Hepatocyte (in vitro differentiated cells): ENCODE data around the gene IL1RAPL2. TPM values are rescaled to one million over a fixed set of nuclear protein-coding genes. Genes with fewer than 3 reads are reported as not detected.

Source experiments
- DNase-seq: peaks from one replicate; pipeline ENCODE4 v3.0.0-alpha.2; 2016; ENCODE audit warnings: low spot score
- H2AFZ ChIP-seq: fragments of 200-600 bp; sonication (generic); 2 replicates; pipeline ENCODE4 v1.6.0; 2016; ENCODE audit warnings: antibody characterized with exemption, mild to moderate bottlenecking
- H3K27ac ChIP-seq: fragments of 200-600 bp; sonication (generic); 2 replicates; pipeline ENCODE4 v1.5.1; 2016; ENCODE audit warnings: mild to moderate bottlenecking
- H3K27me3 ChIP-seq: fragments of 200-600 bp; sonication (generic); 2 replicates; pipeline ENCODE4 v1.6.1; 2016
- H3K36me3 ChIP-seq: fragments of 200-600 bp; sonication (generic); replicated peaks from 2 replicates; pipeline ENCODE4 v1.5.1; 2016; ENCODE audit warnings: low read depth; ENCODE audit not compliant: insufficient read depth
- H3K4me1 ChIP-seq: fragments of 200-600 bp; sonication (generic); 2 replicates; pipeline ENCODE4 v1.5.1; 2016; ENCODE audit warnings: mild to moderate bottlenecking, moderate library complexity; ENCODE audit not compliant: insufficient read depth
- H3K4me2 ChIP-seq: fragments of 200-600 bp; sonication (generic); 2 replicates; pipeline ENCODE4 v1.6.0; 2016
- H3K4me3 ChIP-seq: fragments of 200-600 bp; sonication (generic); 2 replicates; pipeline ENCODE4 v1.5.1; 2016; ENCODE audit warnings: mild to moderate bottlenecking
- H3K79me2 ChIP-seq: fragments of 200-600 bp; sonication (generic); 2 replicates; pipeline ENCODE4 v1.6.0; 2017; ENCODE audit warnings: mild to moderate bottlenecking
- H3K9me2 ChIP-seq: fragments of 200-600 bp; sonication (generic); replicated peaks from 2 replicates; pipeline ENCODE4 v1.6.0; 2017; ENCODE audit warnings: mild to moderate bottlenecking; ENCODE audit not compliant: insufficient read depth
- H3K9me3 ChIP-seq: fragments of 200-600 bp; sonication (generic); 2 replicates; pipeline ENCODE4 v1.5.1; 2016; ENCODE audit warnings: low read depth, mild to moderate bottlenecking
- H4K20me1 ChIP-seq: fragments of 200-600 bp; sonication (generic); 2 replicates; pipeline ENCODE4 v1.6.0; 2016; ENCODE audit warnings: mild to moderate bottlenecking; ENCODE audit not compliant: insufficient read depth, poor library complexity, severe bottlenecking
- CTCF ChIP-seq: fragments of 200-600 bp; sonication (generic); IDR thresholded peaks from 2 replicates; pipeline ENCODE4 v1.5.1; 2016; ENCODE audit warnings: antibody characterized with exemption, mild to moderate bottlenecking; ENCODE audit not compliant: poor library complexity
- EZH2 ChIP-seq: fragments of 200-600 bp; sonication (generic); IDR thresholded peaks from 2 replicates; pipeline ENCODE4 v1.6.1; 2016; ENCODE audit warnings: antibody characterized with exemption, mild to moderate bottlenecking, borderline replicate concordance
- EZH2phosphoT487 ChIP-seq: fragments of 200-600 bp; sonication (generic); IDR thresholded peaks from one replicate; pipeline ENCODE4 v1.6.1; 2018; ENCODE audit warnings: antibody characterized with exemption, mild to moderate bottlenecking, low read depth, moderate library complexity; ENCODE audit not compliant: unreplicated experiment, severe bottlenecking
- WGBS: methylation state at CpG from one replicate; pipeline ENCODE4 v1.1.6; 2016; ENCODE audit warnings: low lambda C conversion rate; ENCODE audit errors: missing lambda C conversion rate; 5-methylcytosine and 5-hydroxymethylcytosine counted together
- polyA plus RNA-seq: library from polyadenylated mRNA; unstranded; fragments of >200 nt; fragmentation: Nextera tagmentation; extraction: Ambion mirVana; gene quantifications from 2 replicates; pipeline ENCODE4 v1.2.1, GENCODE V29; 2016
- total RNA-seq: library from RNA; depleted of rRNA; stranded (reverse); fragments of >200 nt; gene quantifications from 2 replicates; pipeline ENCODE4 v1.2.3, GENCODE V29; 2014

IL1RAPL2 gene
- total and polyA plus RNA-seq, 2 experiments from 2014 or later: 0.40 TPM; not detected in 1

DNA sequence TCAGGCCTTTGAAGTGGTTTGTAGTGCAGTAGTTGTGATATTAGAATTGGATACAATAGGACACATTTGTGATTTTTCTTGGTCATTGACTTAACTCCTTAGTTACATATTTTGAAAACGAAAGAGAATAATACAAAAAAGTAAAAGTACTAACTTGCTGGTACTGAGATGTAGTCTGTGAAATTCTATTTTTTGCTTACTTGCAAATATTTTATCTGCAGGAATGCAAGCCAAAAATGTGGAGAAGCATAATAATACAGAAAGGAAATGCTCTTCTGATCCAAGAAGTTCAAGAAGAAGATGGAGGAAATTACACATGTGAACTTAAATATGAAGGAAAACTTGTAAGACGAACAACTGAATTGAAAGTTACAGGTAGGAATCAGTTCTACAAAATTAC, 701.2 kb downstream of the IL1RAPL2 start:
- H3K27me3 ChIP-seq: no peaks in the 10 kb centered on the region
- no peak overlapping the region for H3K4me3 ChIP-seq
- no peaks in the 10 kb centered on the region for H3K36me3 ChIP-seq
- H3K4me2 ChIP-seq: no peak overlapping the region
- H3K79me2 ChIP-seq: no peaks in the 10 kb centered on the region
- no peaks in the 10 kb centered on the region for H3K9me3 ChIP-seq
- WGBS: 82% methylated on average over 2 of the region's 2 CpGs
- no peaks in the 10 kb centered on the region for H3K4me1 ChIP-seq
- DNase-seq: no peak
- TF ChIP-seq EZH2 (no peak), EZH2phosphoT487 (no peak), CTCF (no peak)
- H4K20me1 ChIP-seq: no peaks in the 10 kb centered on the region
- H3K27ac ChIP-seq: no peak overlapping the region
- H2AFZ ChIP-seq: no peak overlapping the region
- H3K9me2 ChIP-seq: no peaks in the 10 kb centered on the region

GRCh38 chrX:105269386-105269785, 703.4 kb downstream of the IL1RAPL2 start:
- H3K79me2 ChIP-seq: no peaks in the 10 kb centered on the region
- H3K9me2 ChIP-seq: no peaks in the 10 kb centered on the region
- no peak overlapping the region for H3K4me2 ChIP-seq
- H2AFZ ChIP-seq: no peak overlapping the region
- H3K4me1 ChIP-seq: no peaks in the 10 kb centered on the region
- H3K9me3 ChIP-seq: no peaks in the 10 kb centered on the region
- 76% methylated on average over 2 of the region's 2 CpGs for WGBS
- TF ChIP-seq EZH2phosphoT487: no peak
- TF ChIP-seq CTCF: no peak
- TF ChIP-seq EZH2: no peak
- no peaks in the 10 kb centered on the region for H3K36me3 ChIP-seq
- no peak overlapping the region for H3K27ac ChIP-seq
- no peaks in the 10 kb centered on the region for H3K27me3 ChIP-seq
- DNase-seq: no peak
- no peak overlapping the region for H3K4me3 ChIP-seq
- H4K20me1 ChIP-seq: no peaks in the 10 kb centered on the region

GRCh38 chrX:105273326-105273725, 707.3 kb downstream of the IL1RAPL2 start:
- no peaks in the 10 kb centered on the region for H3K9me3 ChIP-seq
- no peaks in the 10 kb centered on the region for H3K9me2 ChIP-seq
- H3K27me3 ChIP-seq: no peaks in the 10 kb centered on the region
- no peak overlapping the region for H3K4me2 ChIP-seq
- no peak overlapping the region for H3K4me3 ChIP-seq
- no peaks in the 10 kb centered on the region for H3K79me2 ChIP-seq
- DNase-seq: no peak
- no peak overlapping the region for H3K27ac ChIP-seq
- H3K36me3 ChIP-seq: no peaks in the 10 kb centered on the region
- TF ChIP-seq CTCF: no peak
- TF ChIP-seq EZH2: no peak
- TF ChIP-seq EZH2phosphoT487: no peak
- no peaks in the 10 kb centered on the region for H3K4me1 ChIP-seq
- H2AFZ ChIP-seq: no peak overlapping the region
- H4K20me1 ChIP-seq: no peaks in the 10 kb centered on the region
- WGBS: 50% methylated on average over 1 of the region's 1 CpG

DNA sequence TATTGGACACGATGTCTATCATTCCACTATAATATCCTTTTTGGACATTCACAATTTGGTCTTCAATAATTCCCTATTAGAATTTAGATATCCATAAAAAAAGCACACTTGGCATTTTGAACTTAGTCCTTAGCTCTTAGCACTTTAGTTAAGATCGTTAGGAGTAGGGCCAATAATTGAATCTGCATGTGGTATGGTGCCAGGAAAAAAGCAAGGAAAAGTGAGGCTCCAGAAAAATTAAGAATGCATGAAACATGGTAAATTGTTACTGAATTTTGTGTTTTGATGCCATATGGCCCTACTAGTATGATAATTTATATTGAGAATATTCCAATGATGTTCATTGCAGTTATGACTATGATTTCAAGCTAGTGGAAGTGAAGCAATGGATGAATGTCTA, 708.1 kb downstream of the IL1RAPL2 start:
- Histone ChIP-seq H3K79me2 (no peaks in the 10 kb centered on the region), H3K4me2 (no peak overlapping the region), H3K4me1 (no peaks in the 10 kb centered on the region), H3K9me3 (no peaks in the 10 kb centered on the region), H3K27ac (no peak overlapping the region), H4K20me1 (no peaks in the 10 kb centered on the region), H3K9me2 (no peaks in the 10 kb centered on the region), H3K27me3 (no peaks in the 10 kb centered on the region), H3K4me3 (no peak overlapping the region), H2AFZ (no peak overlapping the region), H3K36me3 (no peaks in the 10 kb centered on the region)
- 73% methylated on average over 2 of the region's 2 CpGs for WGBS
- DNase-seq: no peak
- TF ChIP-seq EZH2: no peak
- no peak for TF ChIP-seq EZH2phosphoT487
- no peak for TF ChIP-seq CTCF
